Measurements from ENCODE around the gene TSPAN31. TPM values are rescaled to one million over a fixed set of nuclear protein-coding genes. Genes with fewer than 3 reads are reported as not detected.

Gene TSPAN31
- total RNA-seq, 1 donor from 2014 or later = 44.0 TPM

- no peak for DNase-seq
Measured at GRCh38 chr12:57722716-57723629, 21.9 kb upstream of the TSPAN31 start.

- DNase-seq = no peak
Measured at GRCh38 chr12:57723630-57723962, 21.2 kb upstream of the TSPAN31 start.

DNA sequence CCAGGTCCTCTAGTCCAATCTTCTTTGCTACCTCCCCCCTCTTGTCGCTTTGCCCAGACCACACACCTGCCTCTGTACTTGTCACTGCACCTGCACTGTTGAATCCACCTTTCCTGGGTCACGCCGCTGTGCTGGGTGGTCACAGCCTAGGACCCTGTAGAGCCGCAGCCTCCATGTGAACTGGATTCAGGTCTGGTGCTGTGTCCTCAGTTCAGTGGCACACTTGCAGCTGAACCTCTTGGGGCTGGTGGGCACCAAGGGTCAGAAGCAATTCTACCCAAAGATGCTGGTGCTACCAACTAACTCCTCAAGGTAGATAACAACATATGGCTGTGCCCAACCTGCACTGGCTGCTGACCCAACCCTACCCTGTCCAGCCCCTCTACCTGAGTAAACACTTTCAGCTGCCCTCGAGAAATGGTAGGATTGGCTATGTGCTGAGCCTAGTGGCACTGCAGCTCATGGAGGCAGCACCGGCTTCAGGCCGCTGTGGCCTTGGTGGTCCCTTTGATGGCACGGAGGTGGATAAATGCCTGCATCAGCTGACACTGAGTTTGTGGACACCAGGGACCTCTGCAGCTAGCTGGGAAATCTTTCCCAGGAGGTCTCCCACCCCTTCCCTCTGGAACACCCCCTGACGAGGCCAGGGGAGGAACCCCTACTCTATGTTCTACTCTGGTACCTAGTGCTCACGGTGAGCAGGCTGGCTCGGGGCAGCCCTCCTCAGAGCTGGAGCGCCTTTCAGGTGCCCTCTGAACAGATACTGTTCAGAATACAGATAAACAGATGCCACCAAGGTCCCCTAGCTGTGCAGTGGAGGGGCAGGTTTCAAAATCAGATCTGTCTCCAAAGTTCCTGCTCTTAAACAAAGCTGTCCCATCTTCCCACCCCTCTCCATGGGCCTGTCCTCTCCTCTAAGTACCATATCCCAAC is 20.6 kb upstream of the TSPAN31 start:
- no peak for DNase-seq

- no peak for DNase-seq
Measured at GRCh38 chr12:57724936-57725740, 19.7 kb upstream of the TSPAN31 start.

GRCh38 chr12:57725851-57726150 is 19.0 kb upstream of the TSPAN31 start:
- no peak for DNase-seq

- peak; percentile 57 for DNase-seq
Measured at GRCh38 chr12:57726151-57726883, 18.5 kb upstream of the TSPAN31 start.

DNA sequence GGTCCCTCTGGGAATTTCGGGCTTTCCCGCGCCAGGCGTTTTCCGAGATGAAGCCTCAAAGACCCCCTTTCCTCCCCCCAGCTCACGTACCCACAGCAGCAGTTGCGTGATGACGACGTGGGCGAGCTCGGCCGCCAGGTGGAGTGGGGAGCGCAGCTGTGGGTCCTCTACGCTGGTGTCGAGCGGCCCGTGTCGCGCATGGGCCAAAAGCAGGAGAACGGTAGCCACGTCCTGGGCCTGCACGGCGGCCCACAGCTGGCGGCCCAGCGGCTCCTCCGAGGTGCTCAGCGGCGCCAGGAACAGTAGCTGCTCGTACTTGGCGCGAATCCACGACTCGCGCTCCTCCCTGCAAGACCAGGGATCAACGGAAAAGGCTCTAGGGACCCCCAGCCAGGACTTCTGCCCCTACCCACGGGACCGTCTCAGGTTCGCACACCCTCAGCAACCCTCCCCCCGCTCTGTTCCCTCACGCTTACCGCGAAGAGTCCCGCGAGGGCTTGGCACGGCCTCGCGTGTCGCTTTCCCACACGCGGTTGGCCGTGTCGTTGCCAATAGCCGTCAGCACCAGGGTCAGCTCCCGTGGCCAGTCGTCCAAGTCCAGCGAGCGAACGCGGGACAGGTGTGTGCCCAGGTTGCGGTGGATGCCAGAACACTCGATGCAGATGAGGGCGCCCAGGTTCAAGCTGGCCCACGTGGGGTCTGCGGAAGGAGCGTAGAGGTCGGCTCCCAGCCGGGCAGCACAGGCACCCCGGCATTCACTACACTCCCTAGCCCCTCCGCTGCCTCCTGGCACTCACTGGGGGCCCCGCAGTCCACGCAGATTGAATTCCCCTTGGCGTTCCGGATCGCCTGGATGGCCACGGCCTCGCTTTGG is 17.7 kb upstream of the TSPAN31 start:
- DNase-seq = peak; percentile 52

- DNase-seq = no peak
Measured at GRCh38 chr12:57727758-57728395, 17.0 kb upstream of the TSPAN31 start.

- no peak for DNase-seq
Measured at GRCh38 chr12:57729321-57729844, 15.5 kb upstream of the TSPAN31 start.

- DNase-seq = no peak
Measured at GRCh38 chr12:57730336-57731067, 14.3 kb upstream of the TSPAN31 start.

DNA sequence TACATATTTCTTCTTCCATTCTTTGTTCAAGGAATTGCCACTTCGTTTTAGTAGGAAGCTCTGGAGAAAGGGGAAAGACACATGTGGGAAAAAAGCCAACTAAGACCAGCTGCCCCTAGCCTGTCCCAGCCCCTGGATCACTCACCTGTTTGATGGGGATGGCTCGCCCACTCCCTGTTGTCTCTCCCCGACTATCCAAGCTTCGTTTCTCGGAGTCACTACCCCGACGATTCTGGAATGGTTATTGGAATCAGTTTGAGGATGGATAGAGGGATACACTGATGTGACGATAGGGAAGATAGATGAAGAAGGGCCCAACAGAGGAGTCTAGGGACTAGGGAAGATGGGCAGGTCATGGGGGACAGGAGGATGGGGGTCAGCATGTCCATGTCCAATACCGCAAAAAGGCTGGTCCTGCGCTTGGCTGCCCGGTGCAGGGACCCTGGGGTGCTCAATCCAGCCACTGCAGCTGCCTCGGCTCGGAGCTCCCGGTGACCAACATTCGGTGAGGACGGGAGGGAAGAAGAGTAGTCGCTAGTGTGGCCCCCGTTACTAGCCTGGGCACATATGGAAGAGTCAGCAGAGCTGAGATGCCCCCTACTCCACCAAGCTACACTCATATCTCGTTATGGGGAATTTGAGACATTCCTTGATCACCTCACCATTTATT is 13.3 kb upstream of the TSPAN31 start:
- DNase-seq = no peak

- no peak for DNase-seq
Measured at GRCh38 chr12:57732270-57732669, 12.6 kb upstream of the TSPAN31 start.

DNA sequence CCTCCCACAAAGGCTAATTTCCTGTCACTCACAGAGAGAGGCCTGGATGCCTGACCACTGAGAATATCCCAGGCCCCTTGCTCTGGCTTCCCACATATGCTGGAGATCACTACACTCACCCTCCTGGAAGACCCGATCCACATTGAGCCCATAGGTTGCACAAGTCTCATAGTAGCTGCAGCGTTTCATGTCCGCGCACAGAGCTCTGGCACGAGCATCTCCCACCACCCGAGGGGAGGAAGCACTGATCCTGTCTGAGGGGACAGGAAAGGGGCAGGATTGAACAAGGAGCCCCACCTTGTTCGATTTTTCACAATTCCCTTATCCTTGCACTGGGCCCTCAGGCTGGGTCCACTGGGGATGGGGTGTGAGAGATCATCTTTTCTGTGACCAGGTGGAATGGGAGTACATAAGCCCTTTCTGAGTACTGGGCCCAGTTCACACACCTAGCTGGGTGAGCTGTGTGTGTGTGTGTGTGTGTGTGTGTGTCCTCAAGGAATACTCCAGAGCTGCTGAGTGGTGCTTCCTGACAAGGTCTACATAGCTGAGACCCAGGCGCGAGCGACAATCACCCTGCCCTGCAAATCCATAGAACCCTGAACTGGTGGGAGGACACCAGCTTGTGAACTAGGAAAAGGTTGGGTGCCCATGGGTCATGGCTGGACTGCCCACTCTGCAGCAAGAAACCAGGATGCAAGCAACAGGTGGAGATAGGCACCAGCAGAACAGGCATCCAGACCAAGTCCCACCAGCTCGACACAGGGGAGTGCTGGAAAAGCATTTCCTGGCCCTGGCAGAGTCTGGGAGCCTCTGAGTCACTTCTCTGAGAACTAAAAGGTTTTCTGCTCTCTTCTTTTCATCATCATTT is 11.9 kb upstream of the TSPAN31 start:
- DNase-seq = no peak

GRCh38 chr12:57733928-57734327 is 10.9 kb upstream of the TSPAN31 start:
- no peak for DNase-seq

- no peak for DNase-seq
Measured at GRCh38 chr12:57734591-57734990, 10.2 kb upstream of the TSPAN31 start.

GRCh38 chr12:57735198-57735855 is 9.5 kb upstream of the TSPAN31 start:
- peak; percentile 37 for DNase-seq

All from skin of body (tissue), 2 donors.